HCT116 (cell line): ENCODE results near the gene DAPK3. TPM values are rescaled to one million over a fixed set of nuclear protein-coding genes. Genes with fewer than 3 reads are reported as not detected.

Experiments used
- ATAC-seq: fragments of 200-7000 bp; cut with Tn5 transposase; 2 replicates; pipeline ENCODE4 v1.9.1; 2020; ENCODE audit warnings: mild to moderate bottlenecking, moderate library complexity
- BruUV-seq: library from RNA; stranded (reverse); fragments of 400-500 nt; replicated peaks from 2 replicates; lab custom pipeline; 2021; lab: Mats Ljungman, UMichigan
- CTCF ChIA-PET: fragments of 300-600 bp; sonication (Branson Sonifier 250); formaldehyde crosslinking; loops from one replicate; lab custom pipeline; 2021; ENCODE audit warnings: antibody characterized with exemption; lab: Charles Lee
- POLR2A ChIA-PET: fragments of 300-600, 350-600 bp; sonication (Branson Sonifier 250); formaldehyde crosslinking; loops from one replicate; lab custom pipeline; 2021; ENCODE audit warnings: antibody characterized with exemption; lab: Charles Lee
- RAD21 ChIA-PET, 2 experiments: fragments of 300-600 bp; sonication (Branson Sonifier 250); formaldehyde crosslinking; loops; one replicate each; lab custom pipeline; 2023; ENCODE audit warnings: low total read pairs in 2 of 2; ENCODE audit not compliant: uncharacterized antibody in 2 of 2, unreplicated experiment in 2 of 2, low non-redundant PET in 1 of 2; lab: Charles Lee
- DNase-seq: peaks from one replicate; pipeline ENCODE4 v3.0.0-alpha.2; 2010; ENCODE audit warnings: low read depth, low spot score
- H2AFZ ChIP-seq: fragments of 200-600 bp; shearing (Covaris generic), sonication (generic); 2 replicates; pipeline ENCODE4 v1.6.1; 2017; ENCODE audit warnings: low read depth, mixed run types, mixed read lengths, antibody characterized with exemption, low read length; ENCODE audit not compliant: poor library complexity, severe bottlenecking
- H3K27ac ChIP-seq: 2 replicates; pipeline ENCODE4 v1.5.1; 2012; ENCODE audit warnings: low read depth, low read length
- H3K27me3 ChIP-seq: fragments of 200-600 bp; sonication (generic); 2 replicates; pipeline ENCODE4 v1.6.1; 2016; ENCODE audit warnings: mixed run types, low read length, mixed read lengths; ENCODE audit not compliant: insufficient read depth
- H3K36me3 ChIP-seq, 2 experiments: fragments of 200-500 bp in 1 of 2; fragments of 200-600 bp in 1 of 2; sonication (Bioruptor generic) in 1 of 2; sonication (generic) in 1 of 2; 2 replicates each; pipeline versions ENCODE4 v1.5.1 to v1.6.1; 2014 to 2016; ENCODE audit warnings: low read length in 2 of 2, inconsistent platforms in 1 of 2, mixed read lengths in 1 of 2, mixed run types in 1 of 2; ENCODE audit not compliant: insufficient read depth in 2 of 2, control insufficient read depth in 1 of 2
- H3K4me1 ChIP-seq, 2 experiments: fragments of 200-600 bp in 1 of 2; sonication (generic) in 1 of 2; 2 replicates each; pipeline versions ENCODE4 v1.5.1 to v1.6.1; 2012 to 2017; ENCODE audit warnings: low read length in 2 of 2, inconsistent platforms in 1 of 2, mild to moderate bottlenecking in 1 of 2, mixed read lengths in 1 of 2, mixed run types in 1 of 2, moderate library complexity in 1 of 2; ENCODE audit not compliant: insufficient read depth in 2 of 2, control insufficient read depth in 1 of 2
- H3K4me2 ChIP-seq: fragments of 200-600 bp; sonication (generic); 2 replicates; pipeline ENCODE4 v1.6.1; 2017; ENCODE audit warnings: mixed run types, low read length, mixed read lengths
- H3K4me3 ChIP-seq, 2 experiments: fragments of 200-600 bp in 1 of 2; sonication (generic) in 1 of 2; replicated peaks in 1 of 2; 2 replicates each; pipeline ENCODE4 v1.5.1; 2011 to 2016; ENCODE audit warnings: low read length in 2 of 2, control low read depth in 1 of 2, low read depth in 1 of 2, mild to moderate bottlenecking in 1 of 2, mixed read lengths in 1 of 2, mixed run types in 1 of 2
- H3K79me2 ChIP-seq: fragments of 200-600 bp; sonication (generic); 2 replicates; pipeline ENCODE4 v1.6.1; 2017; ENCODE audit warnings: mild to moderate bottlenecking, mixed run types, low read length, moderate library complexity, mixed read lengths; ENCODE audit not compliant: insufficient read depth
- H3K9ac ChIP-seq: fragments of 200-600 bp; sonication (generic); 2 replicates; pipeline ENCODE4 v1.6.1; 2016; ENCODE audit warnings: low read length, mixed read lengths
- H3K9me2 ChIP-seq: fragments of 200-600 bp; sonication (generic), shearing (Covaris generic); 2 replicates; pipeline ENCODE4 v1.6.1; 2017; ENCODE audit warnings: mixed run types, mild to moderate bottlenecking, moderate library complexity; ENCODE audit not compliant: insufficient read depth
- H3K9me3 ChIP-seq, 2 experiments: fragments of 200-500 bp in 1 of 2; fragments of 200-600 bp in 1 of 2; sonication (Bioruptor generic) in 1 of 2; sonication (generic) in 1 of 2; 2 replicates each; pipeline ENCODE4 v1.6.1; 2014 to 2017; ENCODE audit warnings: low read length in 2 of 2, mixed read lengths in 2 of 2, inconsistent platforms in 1 of 2, low read depth in 1 of 2, mild to moderate bottlenecking in 1 of 2, mixed run types in 1 of 2, moderate library complexity in 1 of 2; ENCODE audit not compliant: control insufficient read depth in 1 of 2, insufficient read depth in 1 of 2
- H4K20me1 ChIP-seq: fragments of 200-600 bp; sonication (generic), shearing (Covaris generic); 2 replicates; pipeline ENCODE4 v1.6.1; 2017; ENCODE audit warnings: mixed run types, mild to moderate bottlenecking, moderate library complexity; ENCODE audit not compliant: insufficient read depth
- CBX3 ChIP-seq: IDR thresholded peaks from 2 replicates; pipeline ENCODE4 v1.6.1; 2012; ENCODE audit warnings: low read depth
- EGR1 ChIP-seq: IDR thresholded peaks from 2 replicates; pipeline ENCODE4 v1.6.1; 2012; ENCODE audit warnings: low read depth
- ELF1 ChIP-seq: IDR thresholded peaks from 2 replicates; pipeline ENCODE4 v1.6.1; 2012; ENCODE audit warnings: low read depth, borderline replicate concordance
- EZH2 ChIP-seq: fragments of 200-600 bp; sonication (generic); IDR thresholded peaks from 2 replicates; pipeline ENCODE4 v1.6.1; 2017; ENCODE audit warnings: antibody characterized with exemption, mixed run types
- EZH2phosphoT487 ChIP-seq: fragments of 200-600 bp; IDR thresholded peaks from 2 replicates; pipeline ENCODE4 v1.6.1; 2018; ENCODE audit warnings: antibody characterized with exemption, borderline replicate concordance
- FOSL1 ChIP-seq: IDR thresholded peaks from 2 replicates; pipeline ENCODE4 v1.6.1; 2012; ENCODE audit warnings: low read depth
- JUND ChIP-seq: IDR thresholded peaks from 2 replicates; pipeline ENCODE4 v1.6.1; 2012
- POLR2A ChIP-seq: IDR thresholded peaks from 2 replicates; pipeline ENCODE4 v1.7.0; 2011; ENCODE audit warnings: borderline replicate concordance; ENCODE audit not compliant: insufficient read depth, insufficient read length; ENCODE audit errors: extremely low read depth
- RAD21 ChIP-seq: IDR thresholded peaks from 2 replicates; pipeline ENCODE4 v1.6.1; 2012; ENCODE audit warnings: low read depth, mild to moderate bottlenecking
- SIN3A ChIP-seq: IDR thresholded peaks from 2 replicates; pipeline ENCODE4 v1.6.1; 2012; ENCODE audit warnings: low read depth
- SP1 ChIP-seq: IDR thresholded peaks from 2 replicates; pipeline ENCODE4 v1.6.1; 2012; ENCODE audit warnings: low read depth
- TCF7L2 ChIP-seq: IDR thresholded peaks from 2 replicates; pipeline ENCODE4 v1.7.0; 2011; ENCODE audit warnings: borderline replicate concordance, inconsistent platforms; ENCODE audit not compliant: insufficient read depth, insufficient read length; ENCODE audit errors: extremely low read depth
- YY1 ChIP-seq: IDR thresholded peaks from 2 replicates; pipeline ENCODE4 v1.6.1; 2011; ENCODE audit warnings: low read length, low read depth, moderate library complexity, mild to moderate bottlenecking; ENCODE audit not compliant: insufficient replicate concordance; ENCODE audit errors: extremely low read depth
- ZNF274 ChIP-seq: fragments of 200-500 bp; sonication (Bioruptor generic); IDR thresholded peaks from 2 replicates; pipeline ENCODE4 v1.6.1; 2014; ENCODE audit warnings: mild to moderate bottlenecking, low read depth, low read length, inconsistent platforms
- intact Hi-C: fragments of 100-400 bp; cut with micrococcal nuclease; formaldehyde crosslinking; loops from 2 replicates; pipeline ENCODE4 v1.10.0; 2022
- total RNA-seq: library from RNA; stranded (reverse); gene quantifications from one replicate; pipeline ENCODE4 v1.2.1, GENCODE V29; 2021; ENCODE audit not compliant: unreplicated experiment
- TF ChIP-seq, protein P1 (sequence below): IDR thresholded peaks from 2 replicates; pipeline ENCODE4 v1.6.1; 2012
- TF ChIP-seq, protein P2 (sequence below): IDR thresholded peaks from 2 replicates; pipeline ENCODE4 v1.6.1; 2012
- TF ChIP-seq, protein P3 (sequence below): IDR thresholded peaks from 2 replicates; pipeline ENCODE4 v1.6.1; 2011; ENCODE audit warnings: mild to moderate bottlenecking, low read length, moderate library complexity; ENCODE audit not compliant: insufficient replicate concordance; ENCODE audit errors: extremely low read depth
- TF ChIP-seq, protein P4 (sequence below), 3 experiments: fragments of 200-600 bp in 1 of 3; sonication (generic) in 1 of 3; IDR thresholded peaks in 2 of 3; conservative IDR thresholded peaks in 1 of 3; 2 replicates each; pipeline ENCODE4 v1.5.1; 2012 to 2017; ENCODE audit warnings: low read depth in 2 of 3, low read length in 2 of 3, antibody characterized with exemption in 1 of 3, borderline replicate concordance in 1 of 3, control low read depth in 1 of 3, mild to moderate bottlenecking in 1 of 3, mixed read lengths in 1 of 3, mixed run types in 1 of 3, moderate library complexity in 1 of 3; ENCODE audit not compliant: insufficient read depth in 1 of 3

DAPK3 gene
- total RNA-seq, 1 experiment from 2014 or later: 54.8 TPM

DNA sequence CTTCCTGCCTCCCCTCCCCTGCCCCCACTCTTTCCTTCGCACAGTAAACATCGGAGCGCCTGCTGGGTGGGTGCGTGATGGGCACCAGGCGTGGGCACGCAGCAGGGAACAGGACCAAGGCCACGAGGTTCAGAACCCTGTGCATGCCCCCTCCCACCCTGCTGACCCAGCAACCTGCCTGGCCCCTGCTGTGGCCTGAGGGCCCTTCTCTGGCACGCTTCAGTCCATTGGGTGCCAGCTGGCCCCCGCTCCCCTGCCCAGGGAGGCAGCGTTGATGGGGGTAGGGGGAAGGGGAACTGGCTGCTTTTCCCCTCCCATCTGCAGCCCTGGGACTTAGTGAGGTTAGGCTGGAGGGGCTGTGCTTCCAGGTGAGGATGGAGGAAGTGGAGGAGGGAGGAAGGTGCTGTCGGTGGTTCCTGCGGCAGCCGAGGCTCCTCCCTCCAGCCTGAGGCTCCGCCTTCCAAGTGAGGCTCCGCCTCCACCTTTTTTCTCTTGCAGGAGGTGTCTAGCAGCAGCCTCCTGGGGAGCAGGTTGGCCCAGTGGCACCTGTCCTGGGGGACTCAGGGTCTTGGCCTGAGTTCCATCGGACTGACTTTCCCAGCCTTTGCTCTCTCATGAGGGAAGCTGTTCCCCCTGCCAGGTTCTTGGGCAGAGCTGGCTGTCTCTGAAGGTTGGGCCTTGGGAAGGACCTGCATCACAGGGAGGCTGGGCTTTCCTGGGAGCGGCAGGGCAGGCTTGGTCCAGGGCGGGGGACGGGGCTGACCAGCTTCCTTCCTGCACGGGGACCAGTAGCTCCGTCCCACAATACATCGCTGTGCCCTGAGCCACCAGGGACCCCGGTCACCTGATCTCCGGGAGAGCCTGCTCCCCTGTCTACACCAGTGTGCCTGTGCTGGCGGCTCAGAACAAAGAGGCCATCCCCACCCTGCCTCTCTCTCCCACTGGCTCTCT lies 43.9 kb upstream of the DAPK3 start (continued):
- TF ChIP-seq POLR2A: no peak
- TF ChIP-seq, all 23 proteins: peak for 0

DNA sequence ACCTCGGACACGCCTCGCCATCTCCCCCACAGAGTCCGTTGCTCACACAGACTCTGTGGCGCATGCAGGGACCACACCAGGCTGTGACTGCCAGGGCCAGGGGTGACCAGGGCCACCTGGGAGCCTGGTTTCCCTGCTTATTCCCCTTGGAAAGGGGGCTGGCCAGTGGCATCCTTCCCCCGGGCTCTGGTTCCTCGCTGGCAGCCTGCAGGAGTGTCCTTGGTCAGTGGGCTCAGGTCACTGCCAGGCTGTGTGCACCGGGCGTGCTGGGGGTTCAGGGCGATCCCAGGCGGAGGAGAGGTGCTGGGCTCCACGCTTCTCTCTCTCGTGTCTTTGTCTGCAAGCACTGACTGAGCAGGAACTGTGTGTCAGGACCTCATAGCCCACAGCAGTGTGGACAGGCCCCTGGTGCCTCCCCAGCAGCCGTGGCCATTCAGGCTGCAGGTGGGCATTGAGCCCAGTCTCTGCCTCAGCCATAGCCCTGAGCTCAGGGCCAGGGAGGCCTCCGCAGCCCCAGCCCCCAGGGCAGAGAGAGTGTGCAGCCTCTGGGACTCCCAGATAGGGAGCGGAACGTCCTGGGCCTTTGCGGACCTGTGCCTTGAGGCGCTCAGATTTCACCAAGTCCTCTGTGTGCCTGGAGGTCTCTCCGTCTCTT lies 43.1 kb upstream of the DAPK3 start:
- RAD21 ChIA-PET: no interaction called here
- TF ChIP-seq ZNF274 (no peak), JUND (no peak), EZH2phosphoT487 (no peak), YY1 (no peak), ELF1 (no peak), SP1 (no peak), TCF7L2 (no peak), CBX3 (no peak), SIN3A (no peak), FOSL1 (no peak), RAD21 (no peak), POLR2A (no peak), EZH2 (no peak), EGR1 (no peak)
- TF ChIP-seq, protein P1, sequence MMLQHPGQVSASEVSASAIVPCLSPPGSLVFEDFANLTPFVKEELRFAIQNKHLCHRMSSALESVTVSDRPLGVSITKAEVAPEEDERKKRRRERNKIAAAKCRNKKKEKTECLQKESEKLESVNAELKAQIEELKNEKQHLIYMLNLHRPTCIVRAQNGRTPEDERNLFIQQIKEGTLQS: no peak
- TF ChIP-seq, protein P2, sequence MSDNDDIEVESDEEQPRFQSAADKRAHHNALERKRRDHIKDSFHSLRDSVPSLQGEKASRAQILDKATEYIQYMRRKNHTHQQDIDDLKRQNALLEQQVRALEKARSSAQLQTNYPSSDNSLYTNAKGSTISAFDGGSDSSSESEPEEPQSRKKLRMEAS: no peak
- TF ChIP-seq, protein P3, sequence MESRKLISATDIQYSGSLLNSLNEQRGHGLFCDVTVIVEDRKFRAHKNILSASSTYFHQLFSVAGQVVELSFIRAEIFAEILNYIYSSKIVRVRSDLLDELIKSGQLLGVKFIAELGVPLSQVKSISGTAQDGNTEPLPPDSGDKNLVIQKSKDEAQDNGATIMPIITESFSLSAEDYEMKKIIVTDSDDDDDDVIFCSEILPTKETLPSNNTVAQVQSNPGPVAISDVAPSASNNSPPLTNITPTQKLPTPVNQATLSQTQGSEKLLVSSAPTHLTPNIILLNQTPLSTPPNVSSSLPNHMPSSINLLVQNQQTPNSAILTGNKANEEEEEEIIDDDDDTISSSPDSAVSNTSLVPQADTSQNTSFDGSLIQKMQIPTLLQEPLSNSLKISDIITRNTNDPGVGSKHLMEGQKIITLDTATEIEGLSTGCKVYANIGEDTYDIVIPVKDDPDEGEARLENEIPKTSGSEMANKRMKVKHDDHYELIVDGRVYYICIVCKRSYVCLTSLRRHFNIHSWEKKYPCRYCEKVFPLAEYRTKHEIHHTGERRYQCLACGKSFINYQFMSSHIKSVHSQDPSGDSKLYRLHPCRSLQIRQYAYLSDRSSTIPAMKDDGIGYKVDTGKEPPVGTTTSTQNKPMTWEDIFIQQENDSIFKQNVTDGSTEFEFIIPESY: no peak
- TF ChIP-seq, protein P4, sequence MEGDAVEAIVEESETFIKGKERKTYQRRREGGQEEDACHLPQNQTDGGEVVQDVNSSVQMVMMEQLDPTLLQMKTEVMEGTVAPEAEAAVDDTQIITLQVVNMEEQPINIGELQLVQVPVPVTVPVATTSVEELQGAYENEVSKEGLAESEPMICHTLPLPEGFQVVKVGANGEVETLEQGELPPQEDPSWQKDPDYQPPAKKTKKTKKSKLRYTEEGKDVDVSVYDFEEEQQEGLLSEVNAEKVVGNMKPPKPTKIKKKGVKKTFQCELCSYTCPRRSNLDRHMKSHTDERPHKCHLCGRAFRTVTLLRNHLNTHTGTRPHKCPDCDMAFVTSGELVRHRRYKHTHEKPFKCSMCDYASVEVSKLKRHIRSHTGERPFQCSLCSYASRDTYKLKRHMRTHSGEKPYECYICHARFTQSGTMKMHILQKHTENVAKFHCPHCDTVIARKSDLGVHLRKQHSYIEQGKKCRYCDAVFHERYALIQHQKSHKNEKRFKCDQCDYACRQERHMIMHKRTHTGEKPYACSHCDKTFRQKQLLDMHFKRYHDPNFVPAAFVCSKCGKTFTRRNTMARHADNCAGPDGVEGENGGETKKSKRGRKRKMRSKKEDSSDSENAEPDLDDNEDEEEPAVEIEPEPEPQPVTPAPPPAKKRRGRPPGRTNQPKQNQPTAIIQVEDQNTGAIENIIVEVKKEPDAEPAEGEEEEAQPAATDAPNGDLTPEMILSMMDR (IDR thresholded peaks at IDR 0.05 in 2 of 3, conservative IDR thresholded peaks at IDR 0.05 in 1 of 3; ENCODE audit: borderline replicate concordance in 1 of 3, insufficient read depth in 1 of 3, low read depth in 2 of 3, low read length in 2 of 3): no peak
- H3K4me2 ChIP-seq: no peak overlapping the region
- no peaks in the 10 kb centered on the region for H3K27me3 ChIP-seq
- H3K36me3 ChIP-seq: peaks cover 3 to 5% of the 10 kb centered on the region in 2 experiments; a peak in 3 of 4 replicates
- no peaks in the 10 kb centered on the region for H3K9me3 ChIP-seq
- H3K27ac ChIP-seq: no peak overlapping the region
- ATAC-seq: no peak
- DNase-seq: no peak
- H3K4me3 ChIP-seq: no peak overlapping the region
- CTCF ChIA-PET: no interaction called here
- no peak overlapping the region for H3K9ac ChIP-seq
- 0 out of 2 replicates have a peak, but pooled peaks cover 1% of the 10 kb centered on the region for H4K20me1 ChIP-seq
- POLR2A ChIA-PET: interaction anchor here (0.6 kb wide), 1 partner anchor 8 kb away, joined by 3 read pairs; no protein-coding TSS in a partner anchor
- BruUV-seq: no TSS peak
- H3K79me2 ChIP-seq: peaks cover 79% of the 10 kb centered on the region
- no peaks in the 10 kb centered on the region for H3K9me2 ChIP-seq
- H2AFZ ChIP-seq: no peak overlapping the region
- intact Hi-C loops: no loop called here
- peaks cover 3% of the 10 kb centered on the region in 2 experiments; a peak in 3 of 4 replicates for H3K4me1 ChIP-seq
